Activated CD4-positive, alpha-beta T cell treated with anti-CD3 and anti-CD28 coated beads, Interleukin-2, amount 10 ng/mL, durations not matched to agents 7 days and 5 days (primary cell): ENCODE measurements around the gene MAGEL2. TPM values are rescaled to one million over a fixed set of nuclear protein-coding genes. Genes with fewer than 3 reads are reported as not detected.
A peak's percentile ranks its signal among the peaks of the same experiment; 100 is the strongest.
"Not testable (repeated sequence)": the region's sequence is repeated elsewhere in the genome, so short reads cannot be mapped to it uniquely, and the experiment has no call there.

Experiments
- CTCF ChIA-PET: fragments of 350-600 bp; sonication (Branson Sonifier 250); formaldehyde crosslinking; loops from one replicate; lab custom pipeline; 2021; ENCODE audit warnings: antibody characterized with exemption; lab: Charles Lee
- POLR2A ChIA-PET: fragments of 350-600 bp; sonication (Branson Sonifier 250); formaldehyde crosslinking; loops from one replicate; lab custom pipeline; 2021; ENCODE audit warnings: antibody characterized with exemption; lab: Charles Lee
- DNase-seq: peaks from one replicate; pipeline ENCODE4 v3.0.0-alpha.2; 2020
- H3K27ac Mint-ChIP-seq: one replicate; pipeline ENCODE4 v1.8.0; 2021; ENCODE audit warnings: mild to moderate bottlenecking, moderate library complexity, mixed read lengths
- H3K27me3 Mint-ChIP-seq: one replicate; pipeline ENCODE4 v1.8.0; 2021; ENCODE audit warnings: mixed read lengths
- H3K36me3 Mint-ChIP-seq: one replicate; pipeline ENCODE4 v1.8.0; 2021; ENCODE audit warnings: low read depth, mixed read lengths
- H3K4me1 Mint-ChIP-seq: one replicate; pipeline ENCODE4 v1.8.0; 2021; ENCODE audit warnings: mixed read lengths
- H3K4me3 Mint-ChIP-seq: one replicate; pipeline ENCODE4 v1.8.0; 2021; ENCODE audit warnings: mild to moderate bottlenecking, moderate library complexity, mixed read lengths
- H3K9me3 Mint-ChIP-seq: one replicate; pipeline ENCODE4 v1.8.0; 2021; ENCODE audit warnings: mixed read lengths
- total RNA-seq, 2 experiments: library from RNA; stranded (reverse); gene quantifications; one replicate each; pipeline ENCODE4 v1.2.3, GENCODE V29; 2021

Gene MAGEL2
- total RNA-seq, 2 experiments from 2014 or later: not detected

DNA sequence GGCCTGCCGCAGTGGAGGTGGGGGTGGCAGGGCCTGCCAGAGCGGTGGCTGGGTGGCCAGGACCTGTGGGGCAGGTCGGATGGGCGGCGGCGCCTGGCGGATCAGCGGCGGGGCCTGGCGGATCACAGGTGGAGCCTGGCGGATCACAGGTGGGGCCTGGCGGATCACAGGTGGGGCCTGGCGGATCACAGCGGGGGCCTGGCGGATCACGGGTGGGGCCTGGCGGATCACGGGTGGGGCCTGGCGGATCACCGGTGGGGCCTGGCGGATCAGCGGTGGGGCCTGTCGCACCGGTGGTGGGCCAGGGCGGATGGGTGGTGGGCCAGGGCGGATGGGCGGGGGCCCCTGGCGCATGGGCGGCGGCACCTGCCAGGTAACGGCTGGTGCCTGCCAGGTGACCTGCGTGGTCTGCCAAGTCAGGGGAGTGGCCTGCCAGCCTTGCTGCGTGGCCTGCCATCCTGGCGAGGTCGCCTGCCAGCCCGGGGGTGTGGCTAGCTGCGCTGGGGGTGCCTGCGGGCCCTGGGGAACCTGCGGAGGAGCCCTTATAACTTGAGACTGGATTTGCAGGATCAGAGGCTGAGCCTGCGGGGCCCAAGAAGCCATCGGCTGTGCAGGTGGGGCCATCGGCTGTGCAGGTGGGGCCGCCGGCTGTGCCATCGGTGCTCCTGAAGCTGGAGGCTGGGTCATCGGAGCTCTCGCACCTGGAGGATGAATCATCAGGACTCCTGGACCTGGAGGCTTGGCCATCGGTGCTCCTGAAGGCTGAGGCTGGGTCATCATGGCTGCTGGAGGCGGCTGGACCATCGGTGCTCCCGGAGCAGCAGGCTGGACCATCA, 1.3 kb downstream of the MAGEL2 start:
- H3K27me3 Mint-ChIP-seq: peaks cover 7% of the 10 kb centered on the region
- POLR2A ChIA-PET: no interaction called here
- H3K9me3 Mint-ChIP-seq: no peaks in the 10 kb centered on the region
- no peak for DNase-seq
- no peak overlapping the region for H3K27ac Mint-ChIP-seq
- CTCF ChIA-PET: no interaction called here
- H3K4me3 Mint-ChIP-seq: no peak overlapping the region
- no peaks in the 10 kb centered on the region for H3K36me3 Mint-ChIP-seq
- H3K4me1 Mint-ChIP-seq: no peaks in the 10 kb centered on the region

DNA sequence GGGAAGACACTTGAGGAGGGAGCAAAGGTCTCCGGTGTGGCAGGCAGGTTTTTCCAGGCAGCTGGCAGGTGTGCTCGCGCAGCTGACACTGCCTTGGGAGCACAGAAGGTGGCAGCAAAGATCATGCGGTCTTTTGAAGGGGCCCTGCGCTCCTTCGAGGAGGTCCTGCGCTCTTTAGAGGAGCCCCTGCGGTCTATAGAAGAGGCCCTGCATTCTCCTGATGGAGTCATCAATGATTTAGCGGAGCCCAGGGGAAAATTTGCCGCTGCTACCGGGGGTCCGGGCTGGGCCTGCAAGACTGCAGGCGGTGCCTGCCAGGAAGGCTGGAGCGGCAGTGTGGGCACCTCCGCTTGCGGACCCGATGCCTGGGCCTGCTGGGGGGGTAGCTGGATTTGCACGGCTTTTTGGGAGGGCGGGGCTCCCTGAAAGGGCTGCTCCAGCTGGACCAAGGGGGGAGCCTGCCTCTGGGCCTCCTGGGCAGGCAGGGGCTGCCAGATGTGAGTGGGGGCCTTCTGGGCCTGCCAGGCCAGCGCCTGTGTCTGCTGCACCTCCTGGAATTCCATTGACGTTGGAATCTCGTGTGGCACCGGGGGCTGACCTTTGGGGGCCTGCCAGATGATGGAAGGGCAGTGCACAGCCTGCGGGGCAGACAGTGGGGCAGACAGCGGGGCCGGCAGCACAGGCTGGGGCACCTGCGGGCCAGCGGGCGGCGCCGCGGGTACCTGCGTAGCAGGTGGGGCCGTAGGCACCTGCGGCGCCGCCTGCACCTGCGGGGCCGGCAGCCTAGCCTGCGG, 2.1 kb downstream of the MAGEL2 start:
- H3K27ac Mint-ChIP-seq: no peak overlapping the region
- ChIA-PET CTCF (no interaction called here), POLR2A (no interaction called here)
- no peaks in the 10 kb centered on the region for H3K9me3 Mint-ChIP-seq
- H3K36me3 Mint-ChIP-seq: no peaks in the 10 kb centered on the region
- H3K4me1 Mint-ChIP-seq: no peaks in the 10 kb centered on the region
- H3K27me3 Mint-ChIP-seq: peaks cover 7% of the 10 kb centered on the region
- no peak overlapping the region for H3K4me3 Mint-ChIP-seq
- no peak for DNase-seq

DNA sequence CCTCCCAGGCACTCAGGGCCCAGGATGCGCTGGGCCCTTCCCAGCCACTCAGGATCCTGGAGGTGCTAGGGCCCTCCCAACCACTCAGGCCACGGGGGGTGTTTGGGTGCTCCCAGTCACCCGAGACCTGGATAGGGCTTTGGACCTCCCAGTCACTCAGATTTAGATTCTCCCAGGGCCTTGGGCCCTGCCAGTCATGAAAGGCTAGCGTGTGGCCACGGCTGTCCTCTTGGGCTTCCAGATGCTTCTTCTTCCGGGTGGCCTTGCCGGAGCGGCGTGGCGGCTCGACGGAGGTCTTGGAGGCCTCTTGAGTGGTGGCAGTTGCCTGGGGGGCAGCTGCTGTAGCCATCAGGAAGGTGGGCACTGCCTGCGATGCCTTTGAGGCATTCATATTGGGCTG, 2.8 kb downstream of the MAGEL2 start:
- peaks cover 7% of the 10 kb centered on the region for H3K27me3 Mint-ChIP-seq
- DNase-seq: no peak
- no peak overlapping the region for H3K4me3 Mint-ChIP-seq
- ChIA-PET CTCF (no interaction called here), POLR2A (no interaction called here)
- H3K9me3 Mint-ChIP-seq: no peaks in the 10 kb centered on the region
- no peaks in the 10 kb centered on the region for H3K4me1 Mint-ChIP-seq
- H3K36me3 Mint-ChIP-seq: no peaks in the 10 kb centered on the region
- H3K27ac Mint-ChIP-seq: no peak overlapping the region

DNA sequence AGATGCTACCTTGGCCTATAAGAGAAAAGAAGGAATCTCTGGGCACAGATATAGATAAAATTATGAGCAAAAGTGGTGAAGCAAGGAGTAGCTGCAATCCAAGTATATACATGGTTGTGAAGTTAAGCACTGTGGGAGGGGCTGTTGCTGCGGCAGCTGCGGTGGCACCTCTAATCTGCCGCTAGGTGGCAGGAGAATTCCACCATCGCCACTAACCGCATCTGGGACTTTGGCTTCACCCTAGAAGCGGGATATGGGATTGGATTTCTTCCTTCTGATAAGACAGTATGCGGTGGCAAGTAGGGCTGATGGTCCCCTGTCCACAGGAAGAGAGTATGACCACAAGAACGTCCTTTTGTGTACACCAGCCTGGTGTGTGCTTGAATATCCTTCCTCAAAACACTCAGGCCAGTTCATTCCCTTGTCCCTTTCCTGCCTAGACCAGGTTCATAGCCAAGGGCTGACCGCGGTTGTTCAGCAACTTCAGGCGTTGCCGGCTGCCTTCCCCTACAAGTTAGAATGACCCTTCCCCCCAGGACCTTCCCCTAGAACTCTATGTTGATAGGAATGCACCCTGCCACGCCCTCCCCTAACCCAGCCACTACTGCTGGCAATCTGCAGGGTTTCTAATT, 5.1 kb downstream of the MAGEL2 start:
- no peaks in the 10 kb centered on the region for H3K9me3 Mint-ChIP-seq
- no peaks in the 10 kb centered on the region for H3K36me3 Mint-ChIP-seq
- CTCF ChIA-PET: no interaction called here
- H3K27me3 Mint-ChIP-seq: no peaks in the 10 kb centered on the region
- H3K4me1 Mint-ChIP-seq: no peaks in the 10 kb centered on the region
- H3K27ac Mint-ChIP-seq: no peak overlapping the region
- H3K4me3 Mint-ChIP-seq: no peak overlapping the region
- DNase-seq: peak; percentile 41
- POLR2A ChIA-PET: no interaction called here

DNA sequence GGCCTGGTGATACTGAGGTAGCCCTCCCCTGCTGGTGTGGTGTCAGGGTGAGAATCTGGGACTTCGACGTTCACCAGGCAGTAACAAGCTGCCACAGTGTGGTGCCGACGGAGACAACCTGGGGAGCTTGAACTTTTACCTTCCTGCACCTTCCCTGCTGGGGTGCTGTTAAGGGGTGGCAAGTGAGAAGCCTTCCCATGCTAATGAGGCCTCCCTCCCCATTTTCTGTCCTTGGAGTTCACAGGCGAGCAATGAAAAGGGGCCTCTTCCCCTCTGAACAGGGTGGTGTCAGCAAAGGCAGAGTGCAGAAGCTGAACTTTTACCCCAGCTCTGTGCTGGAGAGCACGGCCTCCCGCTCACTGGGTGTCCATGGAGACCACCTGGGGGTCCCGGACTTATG, 13.5 kb downstream of the MAGEL2 start:
- no peaks in the 10 kb centered on the region for H3K36me3 Mint-ChIP-seq
- H3K27ac Mint-ChIP-seq: no peak overlapping the region
- no peaks in the 10 kb centered on the region for H3K9me3 Mint-ChIP-seq
- DNase-seq: no peak
- H3K27me3 Mint-ChIP-seq: no peaks in the 10 kb centered on the region
- ChIA-PET CTCF (no interaction called here), POLR2A (no interaction called here)
- no peak overlapping the region for H3K4me3 Mint-ChIP-seq
- H3K4me1 Mint-ChIP-seq: no peaks in the 10 kb centered on the region

DNA sequence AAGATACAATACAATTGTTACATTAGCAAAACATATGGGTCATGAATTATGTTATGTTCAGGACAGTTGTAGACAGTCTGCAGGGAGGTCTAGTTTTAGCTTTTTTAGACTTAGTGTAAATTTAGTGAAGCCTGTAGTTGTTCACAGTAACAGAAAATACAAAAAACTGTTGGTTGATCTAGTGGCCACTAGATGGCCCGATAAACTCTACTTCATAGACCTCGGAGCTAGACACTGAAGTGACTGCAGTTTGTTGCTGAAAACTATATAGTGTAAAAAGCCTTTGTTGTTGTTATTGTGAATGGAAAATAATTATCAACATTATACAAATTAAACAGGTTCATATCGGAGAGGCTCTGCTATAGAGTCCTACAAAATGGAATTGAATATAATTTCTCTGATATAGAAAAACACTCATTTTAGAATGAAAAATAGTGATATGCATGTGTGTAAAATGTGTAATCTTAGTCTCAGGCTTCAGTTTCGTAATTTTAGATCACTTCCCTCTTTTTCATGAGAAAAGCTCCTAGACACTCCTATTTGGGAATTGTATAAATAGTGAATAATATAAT, 18.3 kb downstream of the MAGEL2 start:
- no peak overlapping the region for H3K27ac Mint-ChIP-seq
- DNase-seq: no peak

DNA sequence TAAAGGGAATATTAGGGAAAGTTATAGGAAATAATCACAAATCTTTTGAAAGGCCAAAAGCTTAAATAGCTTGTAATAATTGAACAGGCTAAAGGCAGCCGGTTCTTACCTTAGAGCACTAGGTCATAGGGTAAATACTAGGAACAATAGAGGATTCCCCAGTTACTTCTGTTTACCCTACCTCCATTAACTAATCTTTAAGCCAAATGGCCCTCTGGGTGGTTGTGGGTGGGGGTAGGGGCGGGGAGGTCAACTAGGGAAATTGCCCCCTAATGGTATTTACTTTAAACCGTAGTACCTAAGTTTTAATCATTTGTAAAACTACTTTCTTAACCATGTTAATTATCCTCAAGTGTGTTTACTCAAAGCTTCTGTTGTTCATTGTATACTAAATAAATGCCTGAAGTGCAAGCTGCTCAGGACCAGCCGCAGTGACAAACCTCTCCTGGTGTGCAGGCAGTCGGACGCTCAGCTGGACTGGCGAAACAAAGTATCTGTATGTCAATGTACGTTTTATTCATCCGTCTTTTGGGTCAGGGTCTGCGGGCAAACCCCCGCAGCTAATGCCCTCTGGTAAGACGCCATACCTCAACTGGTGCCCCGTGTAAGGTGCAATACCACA, 18.9 kb downstream of the MAGEL2 start:
- no peaks in the 10 kb centered on the region for H3K9me3 Mint-ChIP-seq
- no peaks in the 10 kb centered on the region for H3K36me3 Mint-ChIP-seq
- H3K27ac Mint-ChIP-seq: no peak overlapping the region
- no peak for DNase-seq
- H3K27me3 Mint-ChIP-seq: no peaks in the 10 kb centered on the region
- POLR2A ChIA-PET: no interaction called here
- no peaks in the 10 kb centered on the region for H3K4me1 Mint-ChIP-seq
- CTCF ChIA-PET: no interaction called here
- no peak overlapping the region for H3K4me3 Mint-ChIP-seq

More for the DNA sequence above, 18.3 kb downstream of the MAGEL2 start:
- POLR2A ChIA-PET: no interaction called here
- no peaks in the 10 kb centered on the region for H3K4me1 Mint-ChIP-seq
- H3K4me3 Mint-ChIP-seq: no peak overlapping the region
- H3K27me3 Mint-ChIP-seq: no peaks in the 10 kb centered on the region
- CTCF ChIA-PET: no interaction called here
- H3K9me3 Mint-ChIP-seq: no peaks in the 10 kb centered on the region
- H3K36me3 Mint-ChIP-seq: no peaks in the 10 kb centered on the region

DNA sequence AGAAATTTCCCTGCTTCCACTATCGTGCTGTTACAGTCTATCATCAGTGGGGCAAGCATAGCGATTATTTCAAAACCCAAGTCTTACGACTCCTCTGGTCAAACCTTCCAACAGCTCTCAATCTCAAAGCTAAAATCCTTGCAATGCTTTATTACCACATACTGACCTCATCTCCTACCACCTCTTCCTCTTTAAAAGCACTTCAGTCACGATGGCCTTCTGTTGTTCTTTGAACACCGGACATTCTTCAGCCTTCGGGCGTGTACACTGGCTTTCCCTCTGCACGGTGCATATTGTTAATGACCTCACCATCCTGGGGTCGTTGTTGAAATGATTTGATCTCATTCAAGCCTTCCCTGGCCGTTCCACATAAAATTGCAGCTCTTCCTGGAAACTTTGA, 31.1 kb downstream of the MAGEL2 start:
- Mint-ChIP-seq H3K27me3 (no peaks in the 10 kb centered on the region), H3K27ac (no peak overlapping the region), H3K4me1 (no peaks in the 10 kb centered on the region), H3K4me3 (no peak overlapping the region), H3K36me3 (no peaks in the 10 kb centered on the region), H3K9me3 (peaks cover 11% of the 10 kb centered on the region)
- no peak for DNase-seq
- ChIA-PET CTCF (no interaction called here), POLR2A (no interaction called here)

DNA sequence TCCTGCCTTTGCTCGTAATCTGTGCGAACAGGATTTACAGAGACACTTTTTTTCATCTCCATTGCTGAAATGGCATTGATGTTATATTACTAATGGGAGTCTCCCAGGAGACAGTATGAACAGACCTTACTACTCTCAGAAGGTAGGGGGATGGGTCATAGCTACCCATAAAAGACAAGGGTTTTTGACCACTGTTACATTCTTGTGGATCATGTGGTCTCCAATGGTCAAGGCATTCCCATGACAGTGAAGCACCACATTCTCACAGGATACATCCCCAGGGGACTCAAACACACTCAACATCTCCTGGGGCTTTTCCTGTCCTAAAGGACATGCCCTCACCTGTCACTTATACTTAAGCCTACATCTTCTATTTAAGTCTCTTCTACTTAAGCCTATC, 41.4 kb downstream of the MAGEL2 start:
- Mint-ChIP-seq H3K36me3 (no peaks in the 10 kb centered on the region), H3K4me1 (no peaks in the 10 kb centered on the region), H3K4me3 (no peak overlapping the region), H3K27me3 (no peaks in the 10 kb centered on the region), H3K27ac (no peak overlapping the region), H3K9me3 (peaks cover 8% of the 10 kb centered on the region)
- CTCF ChIA-PET: interaction anchor here (0.6 kb wide), 1 partner anchor 224 kb away, joined by 3 read pairs; no protein-coding TSS in a partner anchor
- POLR2A ChIA-PET: no interaction called here
- DNase-seq: no peak

DNA sequence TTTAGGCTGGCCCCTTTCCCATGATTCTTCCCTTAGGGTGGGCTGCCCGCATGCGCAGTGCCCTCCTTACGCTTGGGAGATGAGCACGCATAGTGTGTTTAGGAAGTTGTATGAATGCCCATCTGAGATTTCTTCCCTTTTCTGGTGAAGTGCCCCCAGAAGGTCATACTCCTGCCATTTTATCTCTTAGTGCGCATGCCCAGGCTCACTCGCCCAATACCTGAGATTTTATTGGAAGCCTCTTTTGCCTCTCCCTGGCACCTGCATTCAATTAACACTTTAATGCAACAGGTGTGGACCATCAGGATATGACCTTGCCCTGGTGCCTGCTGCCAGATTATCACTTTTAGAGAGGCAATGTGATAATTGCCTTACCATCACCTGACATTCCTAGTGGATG, 45.5 kb downstream of the MAGEL2 start:
- Mint-ChIP-seq H3K4me3 (no peak overlapping the region), H3K27me3 (no peaks in the 10 kb centered on the region), H3K4me1 (no peaks in the 10 kb centered on the region), H3K36me3 (no peaks in the 10 kb centered on the region), H3K27ac (no peak overlapping the region), H3K9me3 (peaks cover 8% of the 10 kb centered on the region)
- CTCF ChIA-PET: no interaction called here
- DNase-seq: no peak
- POLR2A ChIA-PET: no interaction called here

DNA sequence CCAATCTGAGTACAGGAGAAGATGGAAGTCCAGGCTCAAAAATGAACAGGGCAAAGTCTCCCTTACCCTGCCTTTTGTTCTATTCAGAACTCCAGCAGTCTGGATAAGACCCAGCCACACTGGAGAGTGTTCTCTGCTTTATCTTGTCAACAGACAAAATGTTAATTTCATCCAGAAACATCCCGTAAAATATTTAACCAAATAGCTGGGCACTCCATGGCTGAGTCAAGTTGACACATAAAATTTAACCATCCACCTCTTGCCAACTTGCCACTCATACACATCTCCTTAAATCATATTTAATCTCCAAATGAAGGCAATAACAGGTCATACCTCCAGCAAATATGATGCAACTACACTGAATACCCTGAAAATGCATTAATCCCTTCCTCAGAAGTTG, 48.6 kb downstream of the MAGEL2 start:
- Mint-ChIP-seq H3K36me3 (no peaks in the 10 kb centered on the region), H3K4me3 (no peak overlapping the region), H3K27ac (no peak overlapping the region), H3K27me3 (no peaks in the 10 kb centered on the region), H3K4me1 (no peaks in the 10 kb centered on the region), H3K9me3 (peaks cover 8% of the 10 kb centered on the region)
- ChIA-PET CTCF (no interaction called here), POLR2A (no interaction called here)
- DNase-seq: no peak

DNA sequence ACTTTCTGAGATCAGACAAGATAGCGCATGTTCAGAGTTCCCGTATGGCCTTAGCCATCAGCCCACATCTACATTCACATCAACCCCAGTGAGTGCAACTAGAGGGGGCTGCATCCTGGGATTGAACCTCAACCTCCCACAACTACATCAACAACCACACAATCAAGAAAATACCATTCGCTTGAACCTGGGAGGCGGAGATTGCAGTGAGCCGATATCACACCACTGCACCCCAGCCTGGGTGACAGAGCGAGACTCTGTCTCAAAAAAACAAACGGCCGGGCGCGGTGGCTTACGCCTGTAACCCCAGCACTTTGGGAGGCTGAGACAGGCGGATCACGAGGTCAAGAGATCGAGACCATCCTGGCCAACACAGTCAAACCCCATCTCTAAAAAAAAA, 50.4 kb downstream of the MAGEL2 start:
- CTCF ChIA-PET, H3K4me3 Mint-ChIP-seq, H3K4me1 Mint-ChIP-seq, POLR2A ChIA-PET, DNase-seq, H3K9me3 Mint-ChIP-seq, H3K27ac Mint-ChIP-seq, H3K27me3 Mint-ChIP-seq, H3K36me3 Mint-ChIP-seq: not testable (repeated sequence)
